Hepatocyte (in vitro differentiated cells): Measurements from ENCODE around the gene NIPSNAP2. TPM values are rescaled to one million over a fixed set of nuclear protein-coding genes. Genes with fewer than 3 reads are reported as not detected.
"Not testable (repeated sequence)": the region's sequence is repeated elsewhere in the genome, so short reads cannot be mapped to it uniquely, and the experiment has no call there.

Source experiments
- DNase-seq: peaks from one replicate; pipeline ENCODE4 v3.0.0-alpha.2; 2016; ENCODE audit warnings: low spot score
- H2AFZ ChIP-seq: fragments of 200-600 bp; sonication (generic); 2 replicates; pipeline ENCODE4 v1.6.0; 2016; ENCODE audit warnings: antibody characterized with exemption, mild to moderate bottlenecking
- H3K27ac ChIP-seq: fragments of 200-600 bp; sonication (generic); 2 replicates; pipeline ENCODE4 v1.5.1; 2016; ENCODE audit warnings: mild to moderate bottlenecking
- H3K27me3 ChIP-seq: fragments of 200-600 bp; sonication (generic); 2 replicates; pipeline ENCODE4 v1.6.1; 2016
- H3K36me3 ChIP-seq: fragments of 200-600 bp; sonication (generic); replicated peaks from 2 replicates; pipeline ENCODE4 v1.5.1; 2016; ENCODE audit warnings: low read depth; ENCODE audit not compliant: insufficient read depth
- H3K4me1 ChIP-seq: fragments of 200-600 bp; sonication (generic); 2 replicates; pipeline ENCODE4 v1.5.1; 2016; ENCODE audit warnings: mild to moderate bottlenecking, moderate library complexity; ENCODE audit not compliant: insufficient read depth
- H3K4me2 ChIP-seq: fragments of 200-600 bp; sonication (generic); 2 replicates; pipeline ENCODE4 v1.6.0; 2016
- H3K4me3 ChIP-seq: fragments of 200-600 bp; sonication (generic); 2 replicates; pipeline ENCODE4 v1.5.1; 2016; ENCODE audit warnings: mild to moderate bottlenecking
- H3K79me2 ChIP-seq: fragments of 200-600 bp; sonication (generic); 2 replicates; pipeline ENCODE4 v1.6.0; 2017; ENCODE audit warnings: mild to moderate bottlenecking
- H3K9me2 ChIP-seq: fragments of 200-600 bp; sonication (generic); replicated peaks from 2 replicates; pipeline ENCODE4 v1.6.0; 2017; ENCODE audit warnings: mild to moderate bottlenecking; ENCODE audit not compliant: insufficient read depth
- H3K9me3 ChIP-seq: fragments of 200-600 bp; sonication (generic); 2 replicates; pipeline ENCODE4 v1.5.1; 2016; ENCODE audit warnings: low read depth, mild to moderate bottlenecking
- H4K20me1 ChIP-seq: fragments of 200-600 bp; sonication (generic); 2 replicates; pipeline ENCODE4 v1.6.0; 2016; ENCODE audit warnings: mild to moderate bottlenecking; ENCODE audit not compliant: insufficient read depth, poor library complexity, severe bottlenecking
- EZH2 ChIP-seq: fragments of 200-600 bp; sonication (generic); IDR thresholded peaks from 2 replicates; pipeline ENCODE4 v1.6.1; 2016; ENCODE audit warnings: antibody characterized with exemption, mild to moderate bottlenecking, borderline replicate concordance
- EZH2phosphoT487 ChIP-seq: fragments of 200-600 bp; sonication (generic); IDR thresholded peaks from one replicate; pipeline ENCODE4 v1.6.1; 2018; ENCODE audit warnings: antibody characterized with exemption, mild to moderate bottlenecking, low read depth, moderate library complexity; ENCODE audit not compliant: unreplicated experiment, severe bottlenecking
- WGBS: methylation state at CpG from one replicate; pipeline ENCODE4 v1.1.6; 2016; ENCODE audit warnings: low lambda C conversion rate; ENCODE audit errors: missing lambda C conversion rate; 5-methylcytosine and 5-hydroxymethylcytosine counted together
- polyA plus RNA-seq: library from polyadenylated mRNA; unstranded; fragments of >200 nt; fragmentation: Nextera tagmentation; extraction: Ambion mirVana; gene quantifications from 2 replicates; pipeline ENCODE4 v1.2.1, GENCODE V29; 2016
- total RNA-seq: library from RNA; depleted of rRNA; stranded (reverse); fragments of >200 nt; gene quantifications from 2 replicates; pipeline ENCODE4 v1.2.3, GENCODE V29; 2014
- TF ChIP-seq, protein P1 (sequence below): fragments of 200-600 bp; sonication (generic); IDR thresholded peaks from 2 replicates; pipeline ENCODE4 v1.5.1; 2016; ENCODE audit warnings: antibody characterized with exemption, mild to moderate bottlenecking; ENCODE audit not compliant: poor library complexity

The NIPSNAP2 gene
- total and polyA plus RNA-seq, 2 experiments from 2014 or later = 47.6 to 51.6 TPM

DNA sequence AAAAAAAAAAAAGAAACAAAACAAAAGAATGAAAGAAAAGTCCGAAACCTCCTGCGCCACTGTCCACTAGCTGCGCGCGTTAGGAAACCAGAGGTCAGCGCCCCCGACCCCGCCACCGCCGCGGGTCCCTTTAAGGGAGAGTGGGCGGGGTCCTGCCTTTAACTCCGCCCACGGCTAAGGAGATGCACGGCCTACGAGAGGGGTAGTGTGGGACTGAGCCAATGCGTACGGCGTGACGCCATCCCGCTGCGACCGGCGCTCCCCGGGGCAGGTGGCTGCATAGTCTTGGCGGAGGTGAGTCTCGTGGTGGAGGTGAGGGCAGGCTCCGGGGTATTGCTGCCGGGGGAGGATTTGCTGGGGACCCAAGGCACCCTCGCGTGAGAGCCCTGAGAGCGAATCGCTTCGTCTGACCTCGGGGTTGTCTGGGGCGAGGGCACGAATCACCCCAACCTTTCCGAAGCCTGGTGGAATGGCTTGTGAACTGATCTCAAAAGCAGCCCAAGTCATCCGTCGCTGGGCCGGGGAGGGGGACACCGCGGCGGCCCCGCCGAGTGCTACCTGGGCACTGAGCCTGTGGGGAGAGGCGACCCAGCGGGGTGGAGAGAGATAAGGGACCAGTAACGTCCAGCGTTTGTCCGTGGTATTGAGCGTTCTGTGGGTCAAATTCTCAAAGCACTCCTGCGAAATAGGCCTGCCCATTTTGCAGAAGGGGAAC lies 12.6 kb upstream of the NIPSNAP2 start, which contains the start of gene MRPS17:
Gene MRPS17 (plus strand): TSS at position 241 of the 715 bp plus-strand sequence. CDS start 1,319 bp downstream, outside the sequence.
- H3K27me3 ChIP-seq = no peaks in the 10 kb centered on the region
- H3K9me3 ChIP-seq = no peaks in the 10 kb centered on the region
- peak within 1 kb of the TSS; percentile 89 for H3K27ac ChIP-seq
- peak within 1 kb of the TSS; percentile 84 for H2AFZ ChIP-seq
- peaks cover 13% of the 10 kb centered on the region for H3K79me2 ChIP-seq
- no peaks in the 10 kb centered on the region for H3K36me3 ChIP-seq
- WGBS = 2% methylated on average over 53 of the region's 53 CpGs
- no peaks in the 10 kb centered on the region for H4K20me1 ChIP-seq
- peak within 1 kb of the TSS; percentile 97 for H3K4me3 ChIP-seq
- H3K9me2 ChIP-seq = no peaks in the 10 kb centered on the region
- DNase-seq = peak; percentile 95
- H3K4me2 ChIP-seq = peak within 1 kb of the TSS; percentile 91
- TF ChIP-seq, protein P1, sequence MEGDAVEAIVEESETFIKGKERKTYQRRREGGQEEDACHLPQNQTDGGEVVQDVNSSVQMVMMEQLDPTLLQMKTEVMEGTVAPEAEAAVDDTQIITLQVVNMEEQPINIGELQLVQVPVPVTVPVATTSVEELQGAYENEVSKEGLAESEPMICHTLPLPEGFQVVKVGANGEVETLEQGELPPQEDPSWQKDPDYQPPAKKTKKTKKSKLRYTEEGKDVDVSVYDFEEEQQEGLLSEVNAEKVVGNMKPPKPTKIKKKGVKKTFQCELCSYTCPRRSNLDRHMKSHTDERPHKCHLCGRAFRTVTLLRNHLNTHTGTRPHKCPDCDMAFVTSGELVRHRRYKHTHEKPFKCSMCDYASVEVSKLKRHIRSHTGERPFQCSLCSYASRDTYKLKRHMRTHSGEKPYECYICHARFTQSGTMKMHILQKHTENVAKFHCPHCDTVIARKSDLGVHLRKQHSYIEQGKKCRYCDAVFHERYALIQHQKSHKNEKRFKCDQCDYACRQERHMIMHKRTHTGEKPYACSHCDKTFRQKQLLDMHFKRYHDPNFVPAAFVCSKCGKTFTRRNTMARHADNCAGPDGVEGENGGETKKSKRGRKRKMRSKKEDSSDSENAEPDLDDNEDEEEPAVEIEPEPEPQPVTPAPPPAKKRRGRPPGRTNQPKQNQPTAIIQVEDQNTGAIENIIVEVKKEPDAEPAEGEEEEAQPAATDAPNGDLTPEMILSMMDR = no peak
- TF ChIP-seq EZH2 (no peak), EZH2phosphoT487 (no peak)
- peaks cover 5% of the 10 kb centered on the region for H3K4me1 ChIP-seq

DNA sequence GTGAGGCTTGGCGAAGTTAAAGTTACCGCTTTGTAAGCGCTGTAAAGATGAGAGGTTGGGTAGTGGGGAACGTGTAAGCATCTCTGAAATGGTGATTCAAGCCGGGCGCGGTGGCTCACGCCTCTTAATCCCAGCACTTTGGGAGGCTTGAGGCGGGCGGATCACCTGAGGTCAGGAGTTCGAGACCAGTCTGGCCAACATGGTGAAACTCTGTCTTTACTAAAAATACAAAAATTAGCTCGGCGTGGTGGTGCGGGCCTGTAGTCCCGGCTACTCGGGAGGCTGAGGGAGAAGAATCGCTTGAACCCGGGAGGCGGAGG lies 12.1 kb upstream of the NIPSNAP2 start:
- H3K9me2 ChIP-seq, H3K36me3 ChIP-seq, H3K9me3 ChIP-seq, H3K27me3 ChIP-seq, H3K4me1 ChIP-seq, DNase-seq, H4K20me1 ChIP-seq: not testable (repeated sequence)
- H3K27ac ChIP-seq = peak overlapping the region; percentile 89
- H3K79me2 ChIP-seq = peaks cover 13% of the 10 kb centered on the region
- peak overlapping the region; percentile 97 for H3K4me3 ChIP-seq
- peak overlapping the region; percentile 91 for H3K4me2 ChIP-seq
- peak overlapping the region; percentile 84 for H2AFZ ChIP-seq
- WGBS = 44% methylated on average over 19 of the region's 19 CpGs

DNA sequence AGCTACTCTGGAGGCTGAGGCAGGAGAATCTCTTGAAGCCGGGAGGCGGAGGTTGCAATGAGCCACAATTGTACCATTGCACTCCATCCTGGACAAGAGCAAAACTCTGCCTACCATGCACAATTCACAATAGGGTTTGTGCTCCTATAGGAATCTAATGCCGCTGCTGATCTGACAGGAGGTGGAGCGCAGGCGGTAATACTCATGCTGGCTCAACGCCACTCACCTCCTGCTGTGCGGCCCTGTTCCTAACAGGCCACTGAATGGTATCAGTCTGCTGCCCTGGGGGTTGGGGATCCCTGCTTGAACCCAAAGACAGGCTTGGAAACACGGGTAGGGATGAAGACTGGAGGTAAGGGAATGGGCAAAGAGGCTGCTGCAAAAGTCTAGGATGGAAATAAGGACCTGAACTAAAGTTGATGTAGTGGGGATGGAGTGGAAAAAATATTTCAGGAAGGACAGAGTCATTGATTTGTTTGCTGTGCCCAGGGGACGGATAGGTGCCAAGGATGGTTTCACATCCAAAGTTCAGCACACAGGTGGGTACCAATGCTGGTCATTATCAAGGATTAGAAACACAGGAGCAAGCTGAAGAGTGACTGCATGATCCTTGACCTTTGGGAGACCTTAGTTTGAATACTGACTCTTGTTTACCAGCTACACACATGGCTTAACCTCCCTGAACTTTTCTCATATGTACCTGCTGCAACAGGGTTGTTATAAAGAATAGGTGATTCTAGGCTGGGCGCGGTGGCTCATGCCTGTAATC lies 10.5 kb upstream of the NIPSNAP2 start:
- no peaks in the 10 kb centered on the region for H3K9me3 ChIP-seq
- H3K27me3 ChIP-seq = no peaks in the 10 kb centered on the region
- no peaks in the 10 kb centered on the region for H4K20me1 ChIP-seq
- H3K27ac ChIP-seq = no peak overlapping the region
- H3K4me1 ChIP-seq = peaks cover 5% of the 10 kb centered on the region
- H3K9me2 ChIP-seq = no peaks in the 10 kb centered on the region
- TF ChIP-seq, protein P1 = no peak
- TF ChIP-seq EZH2 (no peak), EZH2phosphoT487 (no peak)
- H3K4me2 ChIP-seq = no peak overlapping the region
- no peak overlapping the region for H2AFZ ChIP-seq
- peaks cover 13% of the 10 kb centered on the region for H3K79me2 ChIP-seq
- H3K36me3 ChIP-seq = no peaks in the 10 kb centered on the region
- WGBS = 92% methylated on average over 11 of the region's 11 CpGs
- no peak for DNase-seq
- H3K4me3 ChIP-seq = no peak overlapping the region

- no peaks in the 10 kb centered on the region for H3K9me2 ChIP-seq
- no peaks in the 10 kb centered on the region for H3K9me3 ChIP-seq
- no peaks in the 10 kb centered on the region for H3K27me3 ChIP-seq
- no peaks in the 10 kb centered on the region for H4K20me1 ChIP-seq
- TF ChIP-seq, protein P1 = no peak
- no peak for TF ChIP-seq EZH2
- TF ChIP-seq EZH2phosphoT487 = no peak
- no peak overlapping the region for H3K4me3 ChIP-seq
- H3K36me3 ChIP-seq = no peaks in the 10 kb centered on the region
- no peak for DNase-seq
- 86% methylated on average over 4 of the region's 4 CpGs for WGBS
- no peak overlapping the region for H3K4me2 ChIP-seq
- peaks cover 9% of the 10 kb centered on the region for H3K79me2 ChIP-seq
- no peak overlapping the region for H2AFZ ChIP-seq
- H3K4me1 ChIP-seq = peaks cover 5% of the 10 kb centered on the region
- no peak overlapping the region for H3K27ac ChIP-seq
Observed at GRCh38 chr7:55957190-55957589, 7.2 kb upstream of the NIPSNAP2 start.
